RWPE2 (cell line): Measurements from ENCODE around the gene RAPGEF3.

Source experiments
- ATAC-seq: fragments of 200-7000 bp; cut with Tn5 transposase; 3 replicates; pipeline ENCODE4 v1.9.1; 2021; ENCODE audit warnings: low read depth
- DNase-seq: peaks from one replicate; pipeline ENCODE4 v3.0.0-alpha.2; 2020; ENCODE audit warnings: low spot score
- H3K27ac ChIP-seq: fragments of 450-650 bp; 2 replicates; pipeline ENCODE4 v1.5.1; 2017; ENCODE audit warnings: mild to moderate bottlenecking; ENCODE audit not compliant: poor library complexity, severe bottlenecking
- H3K27me3 ChIP-seq: fragments of 250-450 bp; sonication (Bioruptor Pico); 2 replicates; pipeline ENCODE4 v1.5.1; 2021; ENCODE audit warnings: mild to moderate bottlenecking, moderate library complexity; ENCODE audit not compliant: insufficient read depth, poor library complexity, severe bottlenecking
- H3K36me3 ChIP-seq: fragments of 250-450 bp; sonication (Bioruptor Pico); 2 replicates; pipeline ENCODE4 v1.5.1; 2020; ENCODE audit warnings: low read depth, mild to moderate bottlenecking, moderate library complexity
- H3K4me1 ChIP-seq: fragments of 250-450 bp; sonication (Bioruptor Pico); 2 replicates; pipeline ENCODE4 v1.5.1; 2021; ENCODE audit warnings: mild to moderate bottlenecking, moderate library complexity; ENCODE audit not compliant: insufficient read depth, poor library complexity, severe bottlenecking
- H3K4me3 ChIP-seq: fragments of 250-450 bp; sonication (Bioruptor Pico); 2 replicates; pipeline ENCODE4 v1.5.1; 2021; ENCODE audit warnings: mild to moderate bottlenecking, moderate library complexity; ENCODE audit not compliant: severe bottlenecking
- H3K9me3 ChIP-seq: fragments of 250-450 bp; sonication (Bioruptor Pico); 2 replicates; pipeline ENCODE4 v1.5.1; 2021; ENCODE audit warnings: mild to moderate bottlenecking, moderate library complexity; ENCODE audit not compliant: severe bottlenecking
- TF ChIP-seq, protein P1 (sequence below): fragments of 450-650 bp; IDR thresholded peaks from one replicate; pipeline ENCODE4 v1.5.1; 2017; ENCODE audit warnings: mild to moderate bottlenecking, moderate library complexity; ENCODE audit not compliant: poor library complexity, severe bottlenecking

Gene RAPGEF3

DNA sequence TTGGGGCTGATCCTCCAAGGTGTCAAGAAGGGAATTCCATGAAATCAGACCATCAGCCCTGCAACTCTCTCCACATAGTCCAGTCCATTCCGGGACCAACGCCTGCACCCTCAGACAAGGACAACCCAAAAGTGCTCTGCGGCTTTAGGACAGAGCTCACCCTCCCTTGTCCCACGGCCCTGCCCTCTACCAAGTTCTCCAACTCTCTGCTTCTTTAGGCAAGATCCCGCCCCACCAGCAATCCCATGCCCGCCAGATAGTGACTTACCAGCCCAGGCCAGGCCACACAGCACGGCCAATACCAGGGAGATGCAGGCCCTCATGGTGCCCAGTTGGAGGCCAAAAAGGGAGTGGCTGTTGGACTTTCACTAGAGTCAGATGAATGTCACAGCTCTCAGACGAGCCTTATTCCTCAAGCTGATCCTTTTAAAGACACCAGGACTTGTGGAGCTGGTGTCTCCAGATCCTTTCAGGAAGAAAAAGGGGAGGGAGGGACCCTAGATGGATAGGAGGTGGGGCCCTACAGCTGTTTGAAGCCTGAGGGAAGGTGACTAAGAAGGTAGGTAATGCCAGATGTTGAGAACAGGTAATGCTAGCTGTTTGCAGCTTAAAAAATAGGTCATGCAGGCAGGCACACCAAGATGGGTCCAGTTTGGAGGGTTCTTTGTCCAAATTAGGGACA is 33.4 kb downstream of the RAPGEF3 start, which contains the start of gene ENDOU:
ENDOU (minus strand) TSS at position 400 of the 682 bp plus-strand sequence; CDS start at position 323, 77 bp downstream.
- Histone ChIP-seq H3K9me3 (no peaks in the 10 kb centered on the region), H3K4me3 (no peak within 1 kb of the TSS), H3K27ac (no peak within 1 kb of the TSS), H3K36me3 (no peaks in the 10 kb centered on the region), H3K4me1 (peaks cover 4% of the 10 kb centered on the region), H3K27me3 (no peaks in the 10 kb centered on the region)
- TF ChIP-seq, protein P1, sequence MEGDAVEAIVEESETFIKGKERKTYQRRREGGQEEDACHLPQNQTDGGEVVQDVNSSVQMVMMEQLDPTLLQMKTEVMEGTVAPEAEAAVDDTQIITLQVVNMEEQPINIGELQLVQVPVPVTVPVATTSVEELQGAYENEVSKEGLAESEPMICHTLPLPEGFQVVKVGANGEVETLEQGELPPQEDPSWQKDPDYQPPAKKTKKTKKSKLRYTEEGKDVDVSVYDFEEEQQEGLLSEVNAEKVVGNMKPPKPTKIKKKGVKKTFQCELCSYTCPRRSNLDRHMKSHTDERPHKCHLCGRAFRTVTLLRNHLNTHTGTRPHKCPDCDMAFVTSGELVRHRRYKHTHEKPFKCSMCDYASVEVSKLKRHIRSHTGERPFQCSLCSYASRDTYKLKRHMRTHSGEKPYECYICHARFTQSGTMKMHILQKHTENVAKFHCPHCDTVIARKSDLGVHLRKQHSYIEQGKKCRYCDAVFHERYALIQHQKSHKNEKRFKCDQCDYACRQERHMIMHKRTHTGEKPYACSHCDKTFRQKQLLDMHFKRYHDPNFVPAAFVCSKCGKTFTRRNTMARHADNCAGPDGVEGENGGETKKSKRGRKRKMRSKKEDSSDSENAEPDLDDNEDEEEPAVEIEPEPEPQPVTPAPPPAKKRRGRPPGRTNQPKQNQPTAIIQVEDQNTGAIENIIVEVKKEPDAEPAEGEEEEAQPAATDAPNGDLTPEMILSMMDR = no peak
- no peak for DNase-seq
- ATAC-seq = 0 out of 3 replicates have a peak, but pooled peaks have one; percentile 21

DNA sequence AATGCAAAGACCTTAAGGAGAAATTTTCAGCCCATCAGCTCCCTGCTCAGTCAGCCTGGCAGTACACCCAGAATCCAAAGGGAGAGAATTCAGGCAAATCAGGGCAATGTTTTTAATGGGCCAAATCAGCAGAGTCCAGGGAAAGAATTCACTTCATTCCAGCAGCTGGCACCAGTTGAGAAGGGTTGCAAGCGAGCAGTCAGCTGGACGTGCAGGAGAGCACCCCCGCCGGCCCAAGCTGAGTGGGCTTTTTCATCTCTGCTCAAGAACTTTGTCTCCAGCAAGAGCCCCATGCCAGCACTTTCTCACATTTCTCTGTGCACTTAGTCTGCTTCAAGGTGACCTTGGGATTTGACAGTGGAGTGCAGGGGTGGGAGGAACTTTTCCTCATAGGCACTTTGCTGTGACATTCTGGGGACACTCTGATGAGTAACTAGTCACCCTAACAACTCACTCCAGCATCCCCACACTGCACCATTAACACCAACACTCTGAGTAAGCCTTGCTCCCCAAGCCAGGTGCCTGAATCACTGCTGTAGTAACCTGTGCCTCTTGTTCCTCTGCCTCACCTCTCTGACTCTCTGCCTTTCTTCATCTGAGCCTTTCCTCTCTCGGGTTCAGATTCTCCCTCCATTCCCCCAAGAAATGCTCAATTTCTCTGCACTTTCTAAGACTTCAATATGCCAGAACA is 35.6 kb downstream of the RAPGEF3 start:
- H3K4me1 ChIP-seq = peaks cover 4% of the 10 kb centered on the region
- no peak for DNase-seq
- ATAC-seq = no peak
- no peak overlapping the region for H3K27ac ChIP-seq
- no peaks in the 10 kb centered on the region for H3K9me3 ChIP-seq
- H3K27me3 ChIP-seq = no peaks in the 10 kb centered on the region
- no peak overlapping the region for H3K4me3 ChIP-seq
- H3K36me3 ChIP-seq = no peaks in the 10 kb centered on the region
- TF ChIP-seq, protein P1 = no peak

DNA sequence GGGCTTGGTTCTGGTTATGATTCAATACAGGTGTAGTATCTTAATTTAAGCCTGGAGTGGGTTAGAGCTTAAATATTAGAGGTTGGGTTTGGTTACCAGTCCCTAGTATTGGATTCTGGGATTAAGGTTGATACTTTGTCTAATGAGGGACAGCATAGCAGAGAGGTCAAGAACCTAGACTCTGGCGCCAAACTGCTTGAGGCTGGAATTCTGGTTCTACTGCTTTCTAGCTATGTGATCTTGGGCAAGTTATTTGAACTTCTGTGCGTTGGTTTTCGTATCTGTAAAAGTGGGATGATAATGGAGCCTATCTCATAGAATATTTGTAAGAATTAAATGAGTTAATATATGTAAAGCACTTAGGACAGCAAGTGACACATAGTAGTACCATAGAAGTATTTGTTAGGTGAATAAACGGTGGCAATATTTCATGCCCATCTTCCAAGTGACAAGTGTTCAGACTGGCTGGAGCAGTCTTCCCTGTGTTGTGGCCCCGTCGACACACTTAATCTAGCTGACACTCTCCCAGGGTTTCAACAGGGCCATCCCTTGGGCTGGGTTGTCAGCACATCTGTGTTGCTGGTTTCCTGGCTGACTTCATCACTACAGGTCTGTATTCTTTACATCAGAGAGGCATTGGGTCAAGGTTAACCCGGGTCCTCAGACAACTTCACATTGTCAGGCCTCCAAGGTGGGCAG is 36.4 kb downstream of the RAPGEF3 start:
- peaks cover 4% of the 10 kb centered on the region for H3K4me1 ChIP-seq
- no peak for DNase-seq
- H3K4me3 ChIP-seq = no peak overlapping the region
- H3K36me3 ChIP-seq = no peaks in the 10 kb centered on the region
- ATAC-seq = no peak
- H3K27me3 ChIP-seq = no peaks in the 10 kb centered on the region
- no peak overlapping the region for H3K27ac ChIP-seq
- no peaks in the 10 kb centered on the region for H3K9me3 ChIP-seq
- TF ChIP-seq, protein P1 = no peak

DNA sequence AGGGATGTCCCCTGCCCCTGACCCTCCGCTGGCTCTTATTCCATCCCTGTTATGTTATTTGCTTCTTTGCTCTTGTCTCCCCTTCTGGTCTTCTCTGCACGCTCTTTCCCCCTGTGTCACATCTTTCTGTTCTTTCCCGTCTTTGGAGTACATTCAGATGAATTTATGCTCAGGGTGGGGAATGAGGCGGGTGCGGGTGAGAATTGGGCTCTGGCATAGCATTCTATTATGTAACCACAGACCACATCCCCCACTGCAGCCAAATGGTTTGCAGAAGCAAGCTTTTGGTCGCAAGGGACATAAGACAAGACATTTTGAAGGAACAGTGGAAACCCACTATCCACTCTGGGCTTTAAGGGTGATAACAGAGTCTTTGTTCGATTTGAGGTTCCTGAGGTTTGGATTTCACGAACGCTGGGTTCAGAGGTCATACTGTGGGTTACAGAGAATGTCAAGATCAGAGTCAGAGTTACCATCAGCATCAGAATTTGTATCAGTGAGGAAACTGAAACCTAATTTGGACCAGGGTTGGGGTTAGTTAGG is 37.2 kb downstream of the RAPGEF3 start:
- H3K4me3 ChIP-seq = no peak overlapping the region
- H3K9me3 ChIP-seq = no peaks in the 10 kb centered on the region
- TF ChIP-seq, protein P1 = no peak
- DNase-seq = no peak
- no peaks in the 10 kb centered on the region for H3K27me3 ChIP-seq
- H3K4me1 ChIP-seq = peaks cover 4% of the 10 kb centered on the region
- no peak overlapping the region for H3K27ac ChIP-seq
- no peaks in the 10 kb centered on the region for H3K36me3 ChIP-seq
- no peak for ATAC-seq
